ENCODE data around the gene WWTR1.

Gene WWTR1

GRCh38 chr3:149657926-149658743 lies at the start of gene WWTR1:
TSS of gene WWTR1 (minus strand) at chr3:149658025. CDS start at chr3:149657306, 719 bp downstream.
- H3K4me3 ChIP-seq (ENCODE audit: low read length), result peak within 1 kb of the TSS; percentile 74
- TF ChIP-seq ZNF274 (IDR thresholded peaks at IDR 0.05; ENCODE audit: low read depth, low read length), result no peak

- TF ChIP-seq ZNF274 (IDR thresholded peaks at IDR 0.05; ENCODE audit: low read depth, low read length), result no peak
- no peak overlapping the region for H3K4me3 ChIP-seq (ENCODE audit: low read length)
Measured at GRCh38 chr3:149706905-149707304, 49.1 kb upstream of the WWTR1 start.

- no peak for TF ChIP-seq ZNF274 (IDR thresholded peaks at IDR 0.05; ENCODE audit: low read depth, low read length)
- H3K4me3 ChIP-seq (ENCODE audit: low read length), result no peak overlapping the region
Measured at GRCh38 chr3:149705416-149705815, 47.6 kb upstream of the WWTR1 start.

GRCh38 chr3:149703466-149703865 lies 45.6 kb upstream of the WWTR1 start:
- H3K4me3 ChIP-seq (ENCODE audit: low read length), result no peak overlapping the region
- TF ChIP-seq ZNF274 (IDR thresholded peaks at IDR 0.05; ENCODE audit: low read depth, low read length), result no peak

- TF ChIP-seq ZNF274 (IDR thresholded peaks at IDR 0.05; ENCODE audit: low read depth, low read length), result no peak
- no peak overlapping the region for H3K4me3 ChIP-seq (ENCODE audit: low read length)
Measured at GRCh38 chr3:149702691-149703441, 45.0 kb upstream of the WWTR1 start.

- H3K4me3 ChIP-seq (ENCODE audit: low read length), result no peak overlapping the region; the same call in 1 of the 2 replicates
- no peak for TF ChIP-seq ZNF274 (IDR thresholded peaks at IDR 0.05; ENCODE audit: low read depth, low read length)
Measured at GRCh38 chr3:149701977-149702350, 44.1 kb upstream of the WWTR1 start.

- H3K4me3 ChIP-seq (ENCODE audit: low read length), result peak overlapping the region; percentile 20; the same call in 1 of the 2 replicates
- no peak for TF ChIP-seq ZNF274 (IDR thresholded peaks at IDR 0.05; ENCODE audit: low read depth, low read length)
Measured at GRCh38 chr3:149701206-149701976, 43.6 kb upstream of the WWTR1 start.

GRCh38 chr3:149688122-149688757 lies 30.4 kb upstream of the WWTR1 start:
- no peak overlapping the region for H3K4me3 ChIP-seq (ENCODE audit: low read length)
- no peak for TF ChIP-seq ZNF274 (IDR thresholded peaks at IDR 0.05; ENCODE audit: low read depth, low read length)

GRCh38 chr3:149686996-149687395 lies 29.2 kb upstream of the WWTR1 start:
- TF ChIP-seq ZNF274 (IDR thresholded peaks at IDR 0.05; ENCODE audit: low read depth, low read length), result no peak
- no peak overlapping the region for H3K4me3 ChIP-seq (ENCODE audit: low read length)

- no peak overlapping the region for H3K4me3 ChIP-seq (ENCODE audit: low read length)
Measured at GRCh38 chr3:149678351-149678950, 20.6 kb upstream of the WWTR1 start.

GRCh38 chr3:149673393-149673792 lies 15.6 kb upstream of the WWTR1 start:
- no peak for TF ChIP-seq ZNF274 (IDR thresholded peaks at IDR 0.05; ENCODE audit: low read depth, low read length)
- H3K4me3 ChIP-seq (ENCODE audit: low read length), result no peak overlapping the region

More at GRCh38 chr3:149678351-149678950, 20.6 kb upstream of the WWTR1 start:
- no peak for TF ChIP-seq ZNF274 (IDR thresholded peaks at IDR 0.05; ENCODE audit: low read depth, low read length)

- H3K4me3 ChIP-seq (ENCODE audit: low read length), result no peak overlapping the region
- TF ChIP-seq ZNF274 (IDR thresholded peaks at IDR 0.05; ENCODE audit: low read depth, low read length), result no peak
Measured at GRCh38 chr3:149670742-149671492, 13.1 kb upstream of the WWTR1 start.

- TF ChIP-seq ZNF274 (IDR thresholded peaks at IDR 0.05; ENCODE audit: low read depth, low read length), result no peak
- no peak overlapping the region for H3K4me3 ChIP-seq (ENCODE audit: low read length)
Measured at GRCh38 chr3:149667576-149667975, 9.8 kb upstream of the WWTR1 start.

Data from GM08714 (cell line).